B cell (primary cell): ENCODE data around the gene RCAN1. TPM values are rescaled to one million over a fixed set of nuclear protein-coding genes. Genes with fewer than 3 reads are reported as not detected.
"Not testable (repeated sequence)": the region's sequence is repeated elsewhere in the genome, so short reads cannot be mapped to it uniquely, and the experiment has no call there.

Experiments
- ATAC-seq: fragments of 200-7000 bp; cut with Tn5 transposase; one replicate; pipeline ENCODE4 v1.10.0; 2021; ENCODE audit warnings: low read depth, mild to moderate bottlenecking, moderate number of reproducible peaks, moderate library complexity
- CTCF ChIA-PET: fragments of 350-600 bp; sonication (Branson Sonifier 250); formaldehyde crosslinking; loops from one replicate; lab custom pipeline; 2021; ENCODE audit warnings: antibody characterized with exemption, inconsistent platforms; lab: Charles Lee
- POLR2A ChIA-PET: fragments of 350-600 bp; sonication (Branson Sonifier 250); formaldehyde crosslinking; loops from one replicate; lab custom pipeline; 2021; ENCODE audit warnings: antibody characterized with exemption; lab: Charles Lee
- DNase-seq: peaks from one replicate; pipeline ENCODE4 v3.0.0; 2013
- H2AFZ ChIP-seq: 2 replicates; pipeline ENCODE4 v1.6.1; 2012; ENCODE audit warnings: mild to moderate bottlenecking, low read depth, low read length; ENCODE audit not compliant: insufficient read depth, poor library complexity, severe bottlenecking
- H3K27ac ChIP-seq, 2 donors: 1 replicate in 1 of 2; 2 replicates in 1 of 2; pipeline ENCODE4 v1.5.1; 2012 to 2013; ENCODE audit warnings: low read length in 2 of 2, mild to moderate bottlenecking in 2 of 2, moderate library complexity in 1 of 2
- H3K27me3 ChIP-seq, 4 experiments: fragments of 200-600 bp in 1 of 4; sonication (generic) in 1 of 4; replicated peaks in 1 of 4; 1 replicate in 2 of 4; 2 replicates in 2 of 4; pipeline versions ENCODE4 v1.6.1 to v1.7.0; 2013 to 2016; ENCODE audit warnings: low read length in 3 of 4, mild to moderate bottlenecking in 2 of 4, mixed read lengths in 1 of 4, moderate library complexity in 1 of 4; ENCODE audit not compliant: insufficient read depth in 4 of 4, control insufficient read depth in 3 of 4; ENCODE audit errors: control extremely low read depth in 1 of 4
- H3K36me3 ChIP-seq, 2 experiments: replicated peaks in 1 of 2; 1 replicate in 1 of 2; 2 replicates in 1 of 2; pipeline versions ENCODE4 v1.6.1 to v1.7.1; 2013; ENCODE audit warnings: low read length in 1 of 2; ENCODE audit not compliant: insufficient read depth in 2 of 2, control insufficient read depth in 1 of 2; ENCODE audit errors: control extremely low read depth in 1 of 2, extremely low read depth in 1 of 2
- H3K4me1 ChIP-seq, 2 donors: fragments of 200-600 bp in 1 of 2; sonication (generic) in 1 of 2; 1 replicate in 1 of 2; 2 replicates in 1 of 2; pipeline versions ENCODE4 v1.5.1 to v1.6.1; 2013 to 2017; ENCODE audit warnings: low read length in 2 of 2; ENCODE audit not compliant: control insufficient read depth in 2 of 2, insufficient read depth in 2 of 2
- H3K4me2 ChIP-seq: replicated peaks from 2 replicates; pipeline ENCODE3; 2012; ENCODE audit warnings: mild to moderate bottlenecking, low read depth, low read length; ENCODE audit not compliant: poor library complexity, severe bottlenecking
- H3K4me3 ChIP-seq, 5 experiments: fragments of 200-600 bp in 1 of 5; sonication (generic) in 1 of 5; 1 replicate in 3 of 5; 2 replicates in 2 of 5; pipeline versions ENCODE4 v1.5.1 to v1.7.0; 2011 to 2016; ENCODE audit warnings: low read length in 4 of 5, mild to moderate bottlenecking in 4 of 5, low read depth in 2 of 5, control low read depth in 1 of 5, moderate library complexity in 1 of 5; ENCODE audit not compliant: insufficient read depth in 1 of 5; ENCODE audit errors: control extremely low read depth in 1 of 5, extremely low read depth in 1 of 5
- H3K79me2 ChIP-seq: fragments of 200-600 bp; sonication (generic); one replicate; pipeline ENCODE4 v1.6.0; 2016; ENCODE audit warnings: low read length; ENCODE audit not compliant: control insufficient read depth, insufficient read depth
- H3K9ac ChIP-seq: fragments of 200-600 bp; sonication (generic); 2 replicates; pipeline ENCODE4 v1.6.1; 2017; ENCODE audit warnings: mild to moderate bottlenecking, low read length, moderate library complexity
- H3K9me3 ChIP-seq, 3 donors: one replicate each; pipeline versions ENCODE4 v1.6.1 to v1.7.1; 2013; ENCODE audit warnings: low read length in 2 of 3; ENCODE audit not compliant: control insufficient read depth in 2 of 3, insufficient read depth in 1 of 3; ENCODE audit errors: control extremely low read depth in 1 of 3
- H4K20me1 ChIP-seq: 2 replicates; pipeline ENCODE4 v1.6.0; 2012; ENCODE audit warnings: mild to moderate bottlenecking, low read length; ENCODE audit not compliant: insufficient read depth, control insufficient read depth, poor library complexity, severe bottlenecking
- H3K27ac Mint-ChIP-seq: one replicate; pipeline ENCODE4 v1.8.0; 2021; ENCODE audit warnings: mixed read lengths
- H3K27me3 Mint-ChIP-seq: one replicate; pipeline ENCODE4 v1.8.0; 2021; ENCODE audit warnings: mixed read lengths
- H3K4me1 Mint-ChIP-seq: one replicate; pipeline ENCODE4 v1.8.0; 2021; ENCODE audit warnings: mixed read lengths
- H3K4me3 Mint-ChIP-seq: one replicate; pipeline ENCODE4 v1.8.0; 2021; ENCODE audit warnings: mixed read lengths
- H3K9me3 Mint-ChIP-seq: one replicate; pipeline ENCODE4 v1.8.0; 2022; ENCODE audit warnings: mixed read lengths; ENCODE audit not compliant: insufficient read depth
- EZH2 ChIP-seq: IDR thresholded peaks from 2 replicates; pipeline ENCODE4 v1.6.1; 2012; ENCODE audit warnings: borderline replicate concordance, low read depth, mild to moderate bottlenecking, moderate library complexity, low read length; ENCODE audit not compliant: insufficient read depth, poor library complexity, severe bottlenecking
- WGBS: methylation state at CpG from one replicate; pipeline ENCODE4 v1.1.5; 2013; ENCODE audit warnings: missing lambda C conversion rate; ENCODE audit not compliant: insufficient coverage; 5-methylcytosine and 5-hydroxymethylcytosine counted together
- intact Hi-C: fragments of 100-400 bp; cut with micrococcal nuclease; formaldehyde crosslinking; loops from one replicate; pipeline ENCODE4 v1.10.0; 2022
- polyA plus RNA-seq: library from polyadenylated mRNA; depleted of rRNA; stranded (reverse); fragments of >200 nt; gene quantifications from 2 replicates; pipeline ENCODE4 v1.2.3, GENCODE V29; 2012
- total RNA-seq, 2 donors: library from RNA; stranded (reverse); fragments of 120-200 nt in 1 of 2; gene quantifications; 1 replicate in 1 of 2; 2 replicates in 1 of 2; pipeline versions ENCODE4 v1.2.3 to v1.2.4, GENCODE V29; 2013 to 2022
- TF ChIP-seq, protein P1 (sequence below): fragments of 200-600 bp; IDR thresholded peaks from one replicate; pipeline ENCODE4 v1.8.0; 2022; ENCODE audit warnings: antibody characterized with exemption, mild to moderate bottlenecking

Gene RCAN1
- total and polyA plus RNA-seq, 2 donors (not counting 1 experiment from before 2014, with no cell fraction given): 0.97 to 4.4 TPM

DNA sequence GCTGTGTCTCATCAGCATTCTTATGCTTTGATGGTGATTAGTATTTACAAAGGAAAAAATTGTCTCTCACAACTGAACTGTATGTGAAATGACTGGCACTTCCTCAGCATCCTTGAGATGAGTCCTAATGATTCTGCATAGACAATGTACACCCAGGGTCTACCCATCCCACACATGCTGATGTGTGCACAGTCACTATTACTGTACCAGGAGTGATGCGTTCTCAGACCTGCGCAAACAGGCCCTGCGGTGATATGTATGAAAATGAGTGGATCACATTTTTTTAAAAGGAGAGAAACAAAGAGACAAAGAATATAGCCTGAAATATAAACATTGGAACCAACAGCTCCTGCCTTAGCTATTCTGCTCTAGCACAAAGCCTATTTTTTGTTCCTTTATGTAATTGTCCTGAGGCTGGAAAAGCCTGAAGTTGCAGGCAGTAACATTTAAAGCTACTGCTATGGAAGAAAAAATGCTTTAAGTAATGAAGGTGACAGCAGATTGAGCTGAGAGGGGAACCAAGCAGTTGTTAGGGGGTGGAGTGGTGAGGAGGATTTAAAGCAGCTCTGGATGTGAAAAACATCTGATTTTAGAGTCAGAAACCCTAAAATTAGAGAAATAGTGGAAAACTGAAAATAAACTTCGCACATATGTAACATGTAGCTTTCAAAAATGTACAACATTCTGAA is 5.5 kb downstream of the RCAN1 start:
- peaks cover 6 to 9% of the 10 kb centered on the region in 2 donors for H3K4me1 ChIP-seq
- no peak overlapping the region for H2AFZ ChIP-seq
- H3K4me3 Mint-ChIP-seq: no peak overlapping the region
- peaks cover 0 to 3% (median 0%) of the 10 kb centered on the region in 3 donors for H3K9me3 ChIP-seq
- peaks cover 0 to 7% (median 0%) of the 10 kb centered on the region in 4 experiments for H3K27me3 ChIP-seq
- peaks cover 15% of the 10 kb centered on the region for H3K79me2 ChIP-seq
- H3K27me3 Mint-ChIP-seq: peaks cover 12% of the 10 kb centered on the region
- TF ChIP-seq EZH2: no peak
- TF ChIP-seq, protein P1, sequence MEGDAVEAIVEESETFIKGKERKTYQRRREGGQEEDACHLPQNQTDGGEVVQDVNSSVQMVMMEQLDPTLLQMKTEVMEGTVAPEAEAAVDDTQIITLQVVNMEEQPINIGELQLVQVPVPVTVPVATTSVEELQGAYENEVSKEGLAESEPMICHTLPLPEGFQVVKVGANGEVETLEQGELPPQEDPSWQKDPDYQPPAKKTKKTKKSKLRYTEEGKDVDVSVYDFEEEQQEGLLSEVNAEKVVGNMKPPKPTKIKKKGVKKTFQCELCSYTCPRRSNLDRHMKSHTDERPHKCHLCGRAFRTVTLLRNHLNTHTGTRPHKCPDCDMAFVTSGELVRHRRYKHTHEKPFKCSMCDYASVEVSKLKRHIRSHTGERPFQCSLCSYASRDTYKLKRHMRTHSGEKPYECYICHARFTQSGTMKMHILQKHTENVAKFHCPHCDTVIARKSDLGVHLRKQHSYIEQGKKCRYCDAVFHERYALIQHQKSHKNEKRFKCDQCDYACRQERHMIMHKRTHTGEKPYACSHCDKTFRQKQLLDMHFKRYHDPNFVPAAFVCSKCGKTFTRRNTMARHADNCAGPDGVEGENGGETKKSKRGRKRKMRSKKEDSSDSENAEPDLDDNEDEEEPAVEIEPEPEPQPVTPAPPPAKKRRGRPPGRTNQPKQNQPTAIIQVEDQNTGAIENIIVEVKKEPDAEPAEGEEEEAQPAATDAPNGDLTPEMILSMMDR: no peak
- POLR2A ChIA-PET: no interaction called here
- CTCF ChIA-PET: interaction anchor here (3.3 kb wide), 1 partner anchor 20 kb away, joined by 14 read pairs; no protein-coding TSS in a partner anchor
- no peak overlapping the region for H3K27ac Mint-ChIP-seq
- no CpG with 5 or more reads among the region's 4 CpGs for WGBS
- no peaks in the 10 kb centered on the region for H3K9me3 Mint-ChIP-seq
- DNase-seq (no peak), ATAC-seq (no peak)
- no peaks in the 10 kb centered on the region for H3K36me3 ChIP-seq
- intact Hi-C loops: no loop called here
- no peak overlapping the region for H3K27ac ChIP-seq
- H3K4me2 ChIP-seq: no peak overlapping the region
- H3K9ac ChIP-seq: no peak overlapping the region
- no peak overlapping the region for H3K4me3 ChIP-seq
- H4K20me1 ChIP-seq: no peaks in the 10 kb centered on the region
- H3K4me1 Mint-ChIP-seq: peaks cover 12% of the 10 kb centered on the region

DNA sequence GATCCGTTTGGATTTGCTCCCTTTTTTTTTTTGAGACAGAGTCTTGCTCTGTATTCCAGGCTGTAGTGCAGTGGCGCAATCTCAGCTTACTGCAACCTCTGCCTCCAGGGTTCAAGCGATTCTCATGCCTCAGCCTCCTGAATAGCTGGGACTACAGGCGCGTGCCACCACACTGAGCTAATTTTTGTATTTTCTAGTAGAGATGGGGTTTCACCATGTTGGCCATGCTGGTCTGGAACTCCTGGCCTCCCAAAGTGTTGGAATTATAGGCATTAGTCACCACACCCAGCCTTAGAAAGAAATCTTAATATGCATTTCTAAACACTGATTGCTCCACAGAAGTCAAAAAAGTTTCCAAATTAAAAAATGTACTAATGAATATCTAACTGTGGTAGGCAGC is 7.5 kb downstream of the RCAN1 start:
- H3K27ac Mint-ChIP-seq, POLR2A ChIA-PET, H4K20me1 ChIP-seq, DNase-seq, H3K4me1 Mint-ChIP-seq, H3K9me3 ChIP-seq, H3K27me3 Mint-ChIP-seq, H3K4me2 ChIP-seq, H3K9me3 Mint-ChIP-seq, H3K9ac ChIP-seq, H2AFZ ChIP-seq, H3K27ac ChIP-seq, H3K4me3 Mint-ChIP-seq, H3K36me3 ChIP-seq, H3K27me3 ChIP-seq, intact Hi-C loops, ATAC-seq, H3K4me3 ChIP-seq, H3K4me1 ChIP-seq: not testable (repeated sequence)
- 71% methylated on average over 1 of the region's 5 CpGs for WGBS
- peaks cover 12% of the 10 kb centered on the region for H3K79me2 ChIP-seq
- CTCF ChIA-PET: interaction anchor here (1.0 to 3.3 kb wide), 3 partner anchors 11 to 240 kb away, joined by 3 to 14 read pairs (median 3); no protein-coding TSS in a partner anchor
